RWPE2 (cell line): ENCODE measurements around the gene MRPL10.

Experiments
- ATAC-seq: fragments of 200-7000 bp; cut with Tn5 transposase; 3 replicates; pipeline ENCODE4 v1.9.1; 2021; ENCODE audit warnings: low read depth
- DNase-seq: peaks from one replicate; pipeline ENCODE4 v3.0.0-alpha.2; 2020; ENCODE audit warnings: low spot score
- H3K27ac ChIP-seq: fragments of 450-650 bp; 2 replicates; pipeline ENCODE4 v1.5.1; 2017; ENCODE audit warnings: mild to moderate bottlenecking; ENCODE audit not compliant: poor library complexity, severe bottlenecking
- H3K27me3 ChIP-seq: fragments of 250-450 bp; sonication (Bioruptor Pico); 2 replicates; pipeline ENCODE4 v1.5.1; 2021; ENCODE audit warnings: mild to moderate bottlenecking, moderate library complexity; ENCODE audit not compliant: insufficient read depth, poor library complexity, severe bottlenecking
- H3K36me3 ChIP-seq: fragments of 250-450 bp; sonication (Bioruptor Pico); 2 replicates; pipeline ENCODE4 v1.5.1; 2020; ENCODE audit warnings: low read depth, mild to moderate bottlenecking, moderate library complexity
- H3K4me1 ChIP-seq: fragments of 250-450 bp; sonication (Bioruptor Pico); 2 replicates; pipeline ENCODE4 v1.5.1; 2021; ENCODE audit warnings: mild to moderate bottlenecking, moderate library complexity; ENCODE audit not compliant: insufficient read depth, poor library complexity, severe bottlenecking
- H3K4me3 ChIP-seq: fragments of 250-450 bp; sonication (Bioruptor Pico); 2 replicates; pipeline ENCODE4 v1.5.1; 2021; ENCODE audit warnings: mild to moderate bottlenecking, moderate library complexity; ENCODE audit not compliant: severe bottlenecking
- H3K9me3 ChIP-seq: fragments of 250-450 bp; sonication (Bioruptor Pico); 2 replicates; pipeline ENCODE4 v1.5.1; 2021; ENCODE audit warnings: mild to moderate bottlenecking, moderate library complexity; ENCODE audit not compliant: severe bottlenecking
- CTCF ChIP-seq: fragments of 450-650 bp; IDR thresholded peaks from one replicate; pipeline ENCODE4 v1.5.1; 2017; ENCODE audit warnings: mild to moderate bottlenecking, moderate library complexity; ENCODE audit not compliant: poor library complexity, severe bottlenecking

Gene MRPL10

DNA sequence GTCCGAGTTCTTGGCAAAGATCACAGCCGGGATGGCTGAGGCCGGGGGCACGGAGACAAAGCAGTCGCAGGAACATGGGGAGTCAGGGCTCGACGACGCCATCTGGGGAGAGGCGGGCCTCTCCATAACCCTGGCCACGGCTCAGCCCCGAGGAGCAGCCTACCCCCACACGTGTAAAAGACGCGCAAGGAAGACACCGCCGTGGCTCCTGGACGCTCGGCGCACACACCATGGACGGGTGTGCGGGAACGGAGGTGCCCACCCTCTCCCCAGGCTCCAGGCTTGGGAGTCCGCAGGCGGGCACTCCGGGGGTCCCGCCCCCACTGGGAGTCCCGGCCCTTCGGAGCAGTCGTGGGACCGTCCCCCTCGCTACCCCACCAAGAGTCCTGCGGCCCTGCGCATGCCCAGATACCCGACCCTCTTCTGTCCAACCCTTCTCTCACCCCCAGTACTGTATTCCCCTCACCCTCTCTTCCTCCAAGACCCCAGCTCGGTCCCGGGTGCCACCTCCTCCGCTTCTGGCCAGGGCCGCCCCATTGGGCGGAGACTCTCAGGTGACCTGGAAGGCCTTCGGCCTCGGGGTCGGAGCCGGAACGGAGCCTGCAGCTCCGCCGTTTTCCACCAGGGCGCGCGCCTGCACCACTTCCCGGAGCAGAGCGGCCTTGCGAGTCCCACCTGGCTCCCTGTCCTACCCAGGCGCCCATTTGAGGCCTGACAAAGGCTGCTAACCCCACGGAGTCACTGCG lies 9.6 kb upstream of the MRPL10 start, which contains the start of gene SCRN2:
Gene SCRN2, minus strand, starts transcription at position 532 of the 746 bp plus-strand sequence. Its CDS starts 430 bp downstream, at position 102.
- peaks cover 4% of the 10 kb centered on the region for H3K4me1 ChIP-seq
- TF ChIP-seq CTCF = peak; percentile 98
- peak within 1 kb of the TSS; percentile 28 for H3K27ac ChIP-seq
- H3K9me3 ChIP-seq = no peaks in the 10 kb centered on the region
- ATAC-seq (peak; percentile 83), DNase-seq (peak; percentile 83)
- H3K36me3 ChIP-seq = 0 out of 2 replicates have a peak, but pooled peaks cover 3% of the 10 kb centered on the region
- H3K4me3 ChIP-seq = peak within 1 kb of the TSS; percentile 63
- no peaks in the 10 kb centered on the region for H3K27me3 ChIP-seq

DNA sequence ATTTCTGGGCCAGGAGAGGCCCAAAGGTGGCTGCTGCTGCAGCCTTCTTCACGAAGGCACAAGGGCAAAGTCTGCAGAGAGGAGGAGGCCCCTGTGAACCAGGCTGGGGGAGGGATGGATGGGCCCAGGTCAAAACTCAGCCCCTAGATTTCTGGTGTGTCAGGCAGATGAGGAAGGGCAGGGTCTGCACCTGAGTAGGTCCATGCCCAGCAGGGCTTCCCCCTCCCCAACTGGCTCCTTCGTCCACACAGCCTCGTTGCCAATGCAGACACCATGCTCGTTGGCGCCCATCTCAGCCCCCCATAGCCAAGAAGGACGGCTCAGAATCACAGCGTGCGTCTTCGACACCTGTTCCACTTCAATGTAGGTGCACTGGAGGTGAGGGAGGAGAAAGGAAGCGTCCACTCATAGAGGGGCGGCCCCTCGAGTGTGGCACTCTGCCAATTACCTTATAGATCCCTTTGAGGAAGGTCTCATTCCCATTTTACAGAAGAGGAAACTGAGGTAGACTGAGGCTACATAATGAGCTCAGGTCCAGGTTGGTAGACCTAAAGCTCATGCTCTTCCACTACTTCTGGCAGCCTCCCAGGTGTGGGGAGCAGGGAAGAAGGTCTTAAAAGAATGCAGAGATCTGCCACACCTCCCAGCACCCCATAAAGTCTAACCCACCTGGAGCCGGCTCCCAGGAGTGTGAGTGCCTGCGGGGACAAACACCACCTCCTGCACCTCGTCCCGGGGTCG lies 8.8 kb upstream of the MRPL10 start:
- Histone ChIP-seq H3K9me3 (no peaks in the 10 kb centered on the region), H3K4me3 (peak overlapping the region; percentile 63), H3K27me3 (no peaks in the 10 kb centered on the region), H3K36me3 (0 out of 2 replicates have a peak, but pooled peaks cover 3% of the 10 kb centered on the region), H3K27ac (peak overlapping the region; percentile 28), H3K4me1 (peaks cover 4% of the 10 kb centered on the region)
- no peak for DNase-seq
- TF ChIP-seq CTCF = no peak
- no peak for ATAC-seq

GRCh38 chr17:47839071-47839470 lies 7.7 kb upstream of the MRPL10 start:
- Histone ChIP-seq H3K9me3 (no peaks in the 10 kb centered on the region), H3K36me3 (0 out of 2 replicates have a peak, but pooled peaks cover 3% of the 10 kb centered on the region), H3K4me3 (no peak overlapping the region), H3K27ac (no peak overlapping the region), H3K27me3 (no peaks in the 10 kb centered on the region), H3K4me1 (peaks cover 4% of the 10 kb centered on the region)
- ATAC-seq (no peak), DNase-seq (no peak)
- no peak for TF ChIP-seq CTCF

DNA sequence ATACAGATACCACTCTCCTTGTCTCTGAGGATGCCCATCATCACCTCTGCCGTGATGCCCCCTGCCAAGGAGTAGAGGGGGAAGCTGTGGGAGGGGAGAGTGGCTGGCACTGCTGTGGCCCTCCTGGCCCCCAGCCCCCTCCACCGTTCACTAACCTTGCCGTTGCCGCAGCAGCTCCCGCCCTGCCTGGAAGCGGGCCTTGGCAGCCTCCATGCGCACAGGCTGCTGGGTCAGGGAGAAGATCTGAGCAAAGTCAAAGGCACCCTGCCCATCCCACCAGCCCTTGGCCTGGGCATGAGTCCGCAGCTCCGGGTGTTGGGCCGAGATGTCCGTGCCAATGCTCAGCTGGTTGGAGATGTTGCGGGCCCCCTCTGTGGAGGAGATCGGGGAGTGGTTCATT lies 7.3 kb upstream of the MRPL10 start:
- Histone ChIP-seq H3K4me3 (no peak overlapping the region), H3K9me3 (no peaks in the 10 kb centered on the region), H3K36me3 (0 out of 2 replicates have a peak, but pooled peaks cover 3% of the 10 kb centered on the region), H3K27me3 (no peaks in the 10 kb centered on the region), H3K27ac (no peak overlapping the region), H3K4me1 (peaks cover 4% of the 10 kb centered on the region)
- no peak for DNase-seq
- TF ChIP-seq CTCF = no peak
- ATAC-seq = no peak
